HG03558 (cell line): ENCODE results near the gene PGLYRP4.
"Not testable (repeated sequence)": the region's sequence is repeated elsewhere in the genome, so short reads cannot be mapped to it uniquely, and the experiment has no call there.

Source experiments
- ATAC-seq: cut with Tn5 transposase; IDR thresholded peaks from one replicate; pipeline ENCODE4 v1.9.1; 2021; ENCODE audit warnings: moderate number of reproducible peaks; ENCODE audit not compliant: unreplicated experiment; ENCODE audit errors: extremely low read depth

PGLYRP4 gene

DNA sequence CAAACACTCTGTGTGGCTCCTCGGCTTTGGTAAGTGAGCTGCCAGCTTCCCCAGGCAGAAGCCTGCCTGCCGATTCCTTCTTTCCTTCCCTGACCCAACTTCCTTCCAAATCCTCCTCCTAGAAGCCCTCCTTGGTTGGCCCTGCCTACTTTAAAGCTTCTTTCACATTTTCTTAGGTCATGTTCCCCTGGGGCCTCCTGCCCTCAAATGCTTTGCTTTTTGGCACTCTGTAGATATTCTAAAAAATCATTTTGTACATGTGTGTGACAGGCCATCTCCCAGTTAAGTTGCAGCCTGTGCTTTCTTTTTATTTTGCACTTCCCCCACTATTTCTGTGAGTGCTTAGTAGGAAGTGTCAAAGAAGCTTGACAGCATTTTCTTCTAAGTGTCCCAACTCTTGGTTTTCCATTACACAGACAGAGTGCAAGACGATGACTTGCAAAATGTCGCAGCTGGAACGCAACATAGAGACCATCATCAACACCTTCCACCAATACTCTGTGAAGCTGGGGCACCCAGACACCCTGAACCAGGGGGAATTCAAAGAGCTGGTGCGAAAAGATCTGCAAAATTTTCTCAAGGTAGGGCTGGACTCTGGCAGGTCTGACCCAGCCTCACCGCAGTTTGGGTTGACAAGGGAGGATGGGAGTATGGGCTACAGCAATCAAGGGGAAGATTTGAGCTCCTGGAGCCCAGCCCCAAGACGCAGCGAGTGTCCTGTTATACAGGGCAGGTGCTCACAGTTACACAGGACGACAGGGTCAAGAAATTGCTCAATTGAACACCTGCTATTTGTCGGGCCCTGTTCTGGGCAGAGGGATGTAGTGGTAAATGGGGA lies 9.4 kb upstream of the PGLYRP4 start, which contains the start of gene S100A9:
S100A9 (plus strand) TSS at position 2 of the 838 bp plus-strand sequence; CDS start at position 432, 430 bp downstream.
- ATAC-seq = no peak

DNA sequence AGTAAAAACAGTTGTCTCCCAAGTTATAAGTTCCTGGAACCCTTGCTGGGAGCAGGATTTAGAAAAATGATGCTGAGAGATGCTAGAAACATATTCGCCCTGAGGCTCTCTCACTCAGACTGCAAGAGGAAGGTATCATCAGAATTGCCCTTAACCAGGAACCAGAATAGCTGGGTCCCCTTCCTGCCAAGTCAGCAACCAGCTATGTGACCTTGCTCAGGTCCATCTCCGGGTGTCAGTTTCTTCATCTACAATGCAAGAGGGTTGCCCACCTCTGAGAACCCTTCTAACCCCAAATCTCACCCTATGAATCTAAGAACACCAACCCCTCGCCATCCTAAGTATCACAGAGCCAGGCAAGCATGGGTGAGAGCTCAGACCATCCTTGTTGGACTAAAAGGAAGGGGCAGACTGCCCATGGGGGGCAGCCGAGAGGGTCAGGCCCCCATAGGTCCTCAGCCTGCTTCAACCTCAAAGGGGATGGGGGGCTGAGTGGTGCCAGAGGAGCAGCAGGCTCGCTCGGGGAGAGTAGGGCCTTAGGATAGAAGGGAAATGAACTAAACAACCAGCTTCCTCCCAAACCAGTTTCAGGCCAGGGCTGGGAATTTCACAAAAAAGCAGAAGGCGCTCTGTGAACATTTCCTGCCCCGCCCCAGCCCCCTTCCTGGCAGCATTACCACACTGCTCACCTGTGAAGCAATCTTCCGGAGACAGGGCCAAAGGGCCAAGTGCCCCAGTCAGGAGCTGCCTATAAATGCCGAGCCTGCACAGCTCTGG lies 8.6 kb upstream of the PGLYRP4 start:
- no peak for ATAC-seq

DNA sequence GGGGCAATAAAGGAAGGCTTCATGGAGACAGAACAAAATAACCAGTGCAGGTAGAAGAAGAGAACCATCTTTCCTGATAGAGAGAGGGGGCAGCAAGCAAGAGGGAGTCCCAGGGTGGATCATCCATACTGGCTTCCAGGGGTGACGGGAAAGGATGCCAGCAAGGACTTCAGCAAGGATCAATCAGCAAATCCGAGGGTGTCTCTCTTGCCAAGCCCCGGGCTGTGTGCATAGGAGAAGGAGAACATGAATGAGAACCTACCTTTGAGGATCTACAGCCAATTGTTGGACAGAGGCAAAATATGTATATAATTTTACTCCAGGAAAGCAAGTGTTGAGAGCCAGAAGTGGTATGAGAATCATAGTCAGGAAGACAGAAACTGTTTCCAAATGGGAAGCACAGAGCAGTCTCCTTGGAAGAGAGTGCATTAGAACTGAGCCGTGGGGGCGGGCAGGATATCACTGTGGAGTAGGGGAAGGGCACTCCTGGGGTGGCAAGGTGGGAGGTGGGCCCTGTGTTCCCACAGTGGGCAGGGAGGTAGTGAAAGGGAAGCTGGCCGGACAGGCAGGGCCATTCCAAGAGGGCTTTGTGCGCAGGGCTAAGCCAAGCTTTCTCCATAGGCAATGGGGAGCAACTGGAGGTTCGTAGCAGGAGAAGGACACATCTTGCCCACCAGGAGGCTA lies 7.9 kb upstream of the PGLYRP4 start:
- no peak for ATAC-seq

DNA sequence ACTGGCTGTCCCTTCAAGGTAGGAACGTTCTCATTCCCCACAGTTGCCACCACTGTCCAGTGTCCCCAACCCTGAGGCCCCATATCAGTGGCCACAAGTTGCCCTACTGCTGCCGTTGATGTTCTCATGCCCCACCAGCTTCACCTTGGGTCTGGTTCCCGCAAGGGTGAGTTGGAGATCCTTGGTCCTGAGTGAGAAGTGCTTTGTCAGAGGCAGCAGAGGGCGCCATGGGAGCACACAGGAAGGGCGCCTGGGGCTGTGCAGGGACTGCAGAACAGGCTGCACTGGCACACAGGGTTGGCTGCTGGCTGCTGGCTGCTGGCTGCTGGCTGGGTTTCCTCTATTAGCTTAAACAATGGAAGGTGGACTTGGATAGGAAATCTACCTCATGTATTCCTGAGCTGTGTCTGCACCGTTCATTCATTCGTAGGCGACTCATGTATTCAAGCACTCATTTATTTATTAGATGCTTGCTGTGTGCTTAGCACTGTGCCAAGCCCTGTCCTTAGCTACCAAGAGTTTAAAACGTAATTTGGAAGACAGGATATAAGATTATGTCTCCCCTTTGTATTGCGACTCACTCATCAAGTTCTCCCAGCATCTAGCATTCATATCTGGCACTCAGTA lies 6.9 kb upstream of the PGLYRP4 start:
- no peak for ATAC-seq

GRCh38 chr1:153354515-153355193 lies 6.0 kb upstream of the PGLYRP4 start:
- ATAC-seq = no peak

GRCh38 chr1:153353226-153353947 lies 4.7 kb upstream of the PGLYRP4 start:
- no peak for ATAC-seq

GRCh38 chr1:153352523-153352922 lies 3.9 kb upstream of the PGLYRP4 start:
- ATAC-seq = no peak

DNA sequence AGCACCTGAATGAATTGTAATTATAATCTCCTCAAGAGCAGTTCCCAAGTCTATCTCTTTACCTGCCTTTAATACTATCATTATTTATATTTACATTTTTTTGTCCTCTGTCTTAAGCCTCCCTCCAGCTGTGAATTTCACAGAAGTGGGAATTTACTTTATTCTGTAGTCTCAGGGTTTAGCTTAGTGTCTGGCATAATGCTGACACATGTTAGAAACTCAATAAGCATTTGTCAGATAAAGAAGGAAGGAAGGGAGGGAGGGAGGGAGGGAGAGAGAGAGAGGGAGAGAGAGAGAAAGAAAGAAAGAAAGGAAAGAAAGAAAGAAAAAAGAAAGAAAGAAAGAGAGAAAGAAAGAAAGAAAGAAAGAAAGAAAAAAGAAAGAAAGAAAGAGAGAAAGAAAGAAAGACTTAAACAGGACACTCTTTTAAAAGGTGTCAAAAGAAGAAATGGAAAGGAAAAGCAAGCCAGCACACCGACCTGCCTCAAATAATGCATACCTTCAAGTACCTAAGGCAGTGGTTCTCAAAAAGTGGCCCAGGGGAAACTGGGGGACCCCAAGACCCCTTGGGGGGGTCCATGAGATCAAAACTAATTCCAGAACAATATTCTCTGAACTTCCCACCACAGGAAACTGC lies 1.8 kb upstream of the PGLYRP4 start:
- no peak for ATAC-seq

DNA sequence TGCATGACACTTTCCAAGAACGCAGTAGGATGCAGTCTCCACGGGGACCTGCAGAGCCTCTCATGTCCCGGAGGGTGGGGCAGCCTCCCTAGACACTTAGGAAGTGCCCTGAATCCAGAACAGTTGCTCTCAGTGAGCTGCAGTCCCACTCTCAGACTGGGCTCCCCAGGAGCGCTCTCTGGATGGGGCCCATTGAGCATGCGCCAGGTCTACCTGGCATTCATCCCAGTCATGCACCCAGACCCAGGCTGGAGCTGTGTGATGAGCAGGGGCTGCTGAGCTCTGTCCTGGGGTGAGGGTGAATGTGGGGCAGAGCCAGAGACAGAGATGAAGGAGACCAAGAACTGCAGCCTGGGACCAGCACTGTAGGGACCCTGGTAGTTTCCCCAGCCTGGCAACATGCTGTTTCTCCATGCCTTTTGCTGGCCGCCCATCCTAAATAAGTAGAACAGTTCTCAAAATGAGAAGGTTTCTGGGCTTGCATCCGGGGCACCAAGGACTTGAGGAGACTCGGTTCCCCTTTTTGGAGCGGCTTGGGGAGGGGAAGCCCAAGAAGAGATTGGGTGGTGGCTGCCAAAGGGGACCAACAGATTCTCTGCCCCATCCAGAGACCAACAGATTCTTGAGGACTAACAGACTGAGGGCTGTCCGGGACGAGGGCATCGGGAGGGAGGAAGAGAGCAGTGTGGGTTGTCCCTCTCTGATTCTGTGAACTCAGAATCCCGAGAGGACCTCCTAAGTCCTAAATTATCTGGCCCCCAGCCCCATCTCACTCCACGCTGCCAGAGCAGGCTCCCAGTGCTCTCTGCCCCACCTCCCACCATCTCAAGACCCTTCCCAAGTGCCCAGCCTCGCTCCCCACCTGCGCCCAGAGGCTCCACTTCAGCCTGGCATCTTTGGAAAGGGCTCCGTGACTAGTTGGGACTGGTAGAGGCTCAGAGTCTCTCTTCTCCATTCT lies 1.0 kb upstream of the PGLYRP4 start:
- ATAC-seq = no peak

DNA sequence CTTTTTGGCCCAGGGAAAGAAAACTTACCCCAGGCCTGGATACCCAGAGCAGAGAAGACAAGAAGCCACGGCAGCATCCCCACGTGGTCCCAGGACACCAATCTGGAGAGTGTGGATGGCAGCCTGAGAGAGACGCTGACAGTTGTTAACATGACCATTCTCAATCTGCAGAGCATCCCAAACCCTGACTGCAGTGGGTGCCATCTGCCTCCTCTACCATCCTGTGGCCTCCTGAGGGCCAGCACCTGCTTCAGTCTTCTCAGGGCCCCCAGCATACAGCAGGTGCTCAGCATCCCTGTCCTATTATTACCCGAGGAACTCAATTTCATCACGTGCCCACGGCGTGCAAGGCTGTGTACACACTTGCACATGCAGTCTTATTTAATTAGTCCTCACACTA lies 785 bp downstream of the PGLYRP4 start:
- no peak for ATAC-seq

DNA sequence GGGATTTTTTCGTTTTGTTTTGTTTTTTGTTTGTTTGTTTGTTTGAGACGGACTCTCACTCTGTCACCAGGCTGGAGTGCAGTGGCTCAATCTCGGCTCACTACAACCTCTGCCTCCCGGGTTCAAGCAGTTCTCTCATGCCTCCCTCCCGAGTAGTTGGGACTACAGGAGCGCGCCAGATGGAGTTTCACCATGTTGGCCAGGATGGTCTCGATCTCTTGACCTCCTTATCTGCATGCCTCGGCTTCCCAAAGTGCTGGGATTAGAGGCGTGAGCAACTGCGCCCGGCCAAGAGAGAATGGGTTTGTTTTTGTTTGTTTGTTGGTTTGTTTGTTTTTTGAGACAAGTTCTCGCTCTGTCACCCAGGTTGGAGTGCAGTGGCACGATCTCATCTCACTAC lies 1.6 kb downstream of the PGLYRP4 start:
- ATAC-seq = not testable (repeated sequence)

GRCh38 chr1:153346077-153346723 lies 2.4 kb downstream of the PGLYRP4 start:
- ATAC-seq = no peak

- ATAC-seq = no peak
Measured at GRCh38 chr1:153345187-153346076, 3.2 kb downstream of the PGLYRP4 start.

- no peak for ATAC-seq
Measured at GRCh38 chr1:153344718-153345025, 4.0 kb downstream of the PGLYRP4 start.

DNA sequence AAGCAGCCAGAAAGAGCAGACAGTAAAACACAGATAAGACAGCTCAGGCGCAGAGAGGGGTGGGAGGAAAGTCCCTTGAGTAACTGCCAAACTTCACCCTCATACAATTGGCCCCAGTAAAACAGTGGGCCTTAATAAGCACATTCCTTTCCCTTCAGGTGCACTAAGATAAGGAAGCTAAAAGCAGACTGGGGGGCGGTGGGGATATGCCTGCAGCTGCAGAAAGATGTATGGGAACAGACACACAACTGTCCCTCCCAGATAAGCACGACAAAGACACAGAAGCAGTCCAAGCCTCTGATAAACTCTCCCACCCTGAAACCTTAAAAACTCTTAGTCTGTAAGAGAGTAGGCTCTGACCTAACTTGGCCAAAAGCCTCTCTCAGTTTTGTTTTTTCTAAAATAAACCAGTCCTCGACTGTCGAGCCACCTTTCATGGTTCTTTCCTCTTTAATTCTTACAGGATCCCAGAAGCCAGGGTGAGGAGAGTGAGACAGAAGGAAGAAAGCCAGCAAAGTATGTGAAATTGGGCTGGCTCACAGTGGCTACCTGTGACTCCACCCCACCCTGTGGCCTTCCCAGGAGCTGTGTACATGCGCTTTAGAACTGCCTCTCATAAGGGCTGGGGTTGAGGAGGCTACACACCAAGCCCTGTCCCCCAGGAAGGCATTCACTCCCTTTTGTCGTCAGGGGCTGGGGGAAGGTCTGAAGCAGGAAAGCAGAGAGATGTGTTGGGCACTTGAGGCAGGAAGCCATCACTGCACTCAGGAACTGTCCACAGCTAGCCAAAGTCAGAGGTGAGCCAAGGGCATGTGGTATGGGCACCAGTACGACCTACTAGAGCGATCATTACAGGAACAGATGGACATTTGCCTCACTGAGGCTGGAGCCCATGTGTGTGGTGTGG lies 4.6 kb downstream of the PGLYRP4 start:
- no peak for ATAC-seq
